ENCODE results near the gene PGRMC2.

DNA sequence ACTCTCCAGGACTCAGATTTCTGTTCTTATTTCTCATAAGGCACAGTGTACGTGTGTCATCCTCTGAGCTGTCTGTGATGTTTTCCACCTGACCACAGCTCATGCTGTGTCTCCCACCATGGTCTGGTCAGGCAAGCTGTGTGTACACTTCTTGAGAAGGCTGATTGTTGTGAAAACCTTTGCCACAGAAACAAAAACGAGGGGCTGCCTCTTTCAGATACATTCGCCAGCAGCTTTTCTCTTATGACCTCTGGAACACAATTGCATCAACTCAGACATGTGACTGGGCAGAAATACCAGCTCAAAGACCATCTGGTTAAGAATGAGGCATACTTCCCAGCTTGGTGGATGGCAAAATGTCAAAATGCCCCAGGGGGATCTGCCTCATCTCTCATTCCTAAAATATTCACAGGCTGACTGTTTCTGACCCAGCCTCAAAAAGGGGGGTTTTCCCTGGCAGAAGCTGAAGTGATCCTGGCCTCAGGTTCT lies 46.1 kb downstream of the PGRMC2 start:
- TF ChIP-seq GATA2 (IDR thresholded peaks at IDR 0.05; ENCODE audit: low read depth, low read length) (no peak), GATA3 (IDR thresholded peaks at IDR 0.05; ENCODE audit: low read depth, low read length) (no peak)

Data from SH-SY5Y (cell line).